Uterus (tissue), 2 donors: ENCODE measurements around the gene CLEC2B.

Experiments used
- POLR2A ChIP-seq, 2 donors: fragments of 450-650 bp; IDR thresholded peaks; one replicate each; pipeline ENCODE4 v1.6.1; 2016; ENCODE audit warnings: antibody characterized with exemption in 2 of 2, mild to moderate bottlenecking in 1 of 2, moderate library complexity in 1 of 2
- TF ChIP-seq, protein P1 (sequence below), 4 experiments: fragments of 200-600 bp in 2 of 4; fragments of 450-650 bp in 2 of 4; sonication (generic) in 2 of 4; IDR thresholded peaks; one replicate each; pipeline ENCODE4 v1.5.1; 2016 to 2019; ENCODE audit warnings: antibody characterized with exemption in 4 of 4, mild to moderate bottlenecking in 2 of 4, moderate library complexity in 1 of 4

DNA sequence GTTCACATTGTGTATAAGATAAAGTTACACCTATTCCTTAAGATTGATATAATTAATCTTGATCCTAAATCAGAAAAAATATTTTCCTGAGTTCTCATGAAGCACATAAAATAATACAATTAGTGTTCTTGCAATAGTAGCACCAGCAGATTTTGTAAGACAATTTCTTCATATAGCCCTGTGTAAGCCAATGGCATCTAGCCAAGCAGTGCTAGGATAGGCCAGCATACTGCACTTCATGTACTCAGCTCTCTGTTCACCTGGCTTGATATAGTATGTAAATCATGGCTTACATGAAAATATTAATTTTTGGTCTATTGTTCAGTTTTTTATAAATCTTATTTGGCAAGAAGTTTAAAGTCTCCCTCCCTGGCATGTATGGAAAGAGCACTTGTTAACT lies 14.0 kb upstream of the CLEC2B start:
- TF ChIP-seq, protein P1, sequence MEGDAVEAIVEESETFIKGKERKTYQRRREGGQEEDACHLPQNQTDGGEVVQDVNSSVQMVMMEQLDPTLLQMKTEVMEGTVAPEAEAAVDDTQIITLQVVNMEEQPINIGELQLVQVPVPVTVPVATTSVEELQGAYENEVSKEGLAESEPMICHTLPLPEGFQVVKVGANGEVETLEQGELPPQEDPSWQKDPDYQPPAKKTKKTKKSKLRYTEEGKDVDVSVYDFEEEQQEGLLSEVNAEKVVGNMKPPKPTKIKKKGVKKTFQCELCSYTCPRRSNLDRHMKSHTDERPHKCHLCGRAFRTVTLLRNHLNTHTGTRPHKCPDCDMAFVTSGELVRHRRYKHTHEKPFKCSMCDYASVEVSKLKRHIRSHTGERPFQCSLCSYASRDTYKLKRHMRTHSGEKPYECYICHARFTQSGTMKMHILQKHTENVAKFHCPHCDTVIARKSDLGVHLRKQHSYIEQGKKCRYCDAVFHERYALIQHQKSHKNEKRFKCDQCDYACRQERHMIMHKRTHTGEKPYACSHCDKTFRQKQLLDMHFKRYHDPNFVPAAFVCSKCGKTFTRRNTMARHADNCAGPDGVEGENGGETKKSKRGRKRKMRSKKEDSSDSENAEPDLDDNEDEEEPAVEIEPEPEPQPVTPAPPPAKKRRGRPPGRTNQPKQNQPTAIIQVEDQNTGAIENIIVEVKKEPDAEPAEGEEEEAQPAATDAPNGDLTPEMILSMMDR (IDR thresholded peaks at IDR 0.05) = no peak
- TF ChIP-seq POLR2A (IDR thresholded peaks at IDR 0.05) = no peak
